ENCODE data around the gene ENO1. TPM values are rescaled to one million over a fixed set of nuclear protein-coding genes. Genes with fewer than 3 reads are reported as not detected.

ENO1 gene
- total RNA-seq, 1 donor: 1,591 TPM

- Histone ChIP-seq H3K36me3 (ENCODE audit: insufficient read depth, low read length) (peaks cover 24% of the 10 kb centered on the region), H3K9me3 (ENCODE audit: low read depth, low read length) (no peaks in the 10 kb centered on the region), H4K20me1 (ENCODE audit: insufficient read depth, low read length) (peaks cover 30% of the 10 kb centered on the region), H3K27ac (ENCODE audit: low read depth, low read length) (peak overlapping the region; percentile 87), H3K27me3 (ENCODE audit: insufficient read depth, low read length) (no peaks in the 10 kb centered on the region), H3K4me1 (ENCODE audit: insufficient read depth, low read length) (peaks cover 41% of the 10 kb centered on the region), H3K79me2 (ENCODE audit: insufficient read depth, low read length) (peaks cover 39% of the 10 kb centered on the region), H3K4me2 (ENCODE audit: insufficient read depth, low read length) (peak overlapping the region; percentile 88), H3K4me3 (ENCODE audit: insufficient read depth, low read length) (peak overlapping the region; percentile 95), H2AFZ (ENCODE audit: low read length) (peak overlapping the region; percentile 36)
- peak; percentile 22 for TF ChIP-seq CTCF (IDR thresholded peaks at IDR 0.05; ENCODE audit: extremely low read depth, low read depth, low read length)
- DNase-seq (ENCODE audit: insufficient read length, low spot score, missing footprints): no peak
These were observed 1.0 kb upstream of the ENO1 start for GRCh38 chr1:8879464-8879921.

GRCh38 chr1:8878698-8879463 lies 395 bp upstream of the ENO1 start:
- Histone ChIP-seq H3K4me3 (ENCODE audit: insufficient read depth, low read length) (peak overlapping the region; percentile 95), H3K36me3 (ENCODE audit: insufficient read depth, low read length) (peaks cover 31% of the 10 kb centered on the region), H4K20me1 (ENCODE audit: insufficient read depth, low read length) (peaks cover 34% of the 10 kb centered on the region), H3K4me1 (ENCODE audit: insufficient read depth, low read length) (peaks cover 47% of the 10 kb centered on the region), H2AFZ (ENCODE audit: low read length) (peak overlapping the region; percentile 64), H3K27me3 (ENCODE audit: insufficient read depth, low read length) (no peaks in the 10 kb centered on the region), H3K4me2 (ENCODE audit: insufficient read depth, low read length) (peak overlapping the region; percentile 88), H3K79me2 (ENCODE audit: insufficient read depth, low read length) (peaks cover 39% of the 10 kb centered on the region), H3K27ac (ENCODE audit: low read depth, low read length) (peak overlapping the region; percentile 87), H3K9me3 (ENCODE audit: low read depth, low read length) (no peaks in the 10 kb centered on the region)
- peak; percentile 98 for DNase-seq (ENCODE audit: insufficient read length, low spot score, missing footprints)
- TF ChIP-seq CTCF (IDR thresholded peaks at IDR 0.05; ENCODE audit: extremely low read depth, low read depth, low read length): no peak

- TF ChIP-seq CTCF (IDR thresholded peaks at IDR 0.05; ENCODE audit: extremely low read depth, low read depth, low read length): no peak
- Histone ChIP-seq H4K20me1 (ENCODE audit: insufficient read depth, low read length) (peaks cover 59% of the 10 kb centered on the region), H3K4me2 (ENCODE audit: insufficient read depth, low read length) (peak overlapping the region; percentile 88), H3K4me1 (ENCODE audit: insufficient read depth, low read length) (peaks cover 69% of the 10 kb centered on the region), H3K36me3 (ENCODE audit: insufficient read depth, low read length) (peaks cover 56% of the 10 kb centered on the region), H3K27ac (ENCODE audit: low read depth, low read length) (peak overlapping the region; percentile 87), H2AFZ (ENCODE audit: low read length) (no peak overlapping the region), H3K79me2 (ENCODE audit: insufficient read depth, low read length) (peaks cover 61% of the 10 kb centered on the region), H3K4me3 (ENCODE audit: insufficient read depth, low read length) (peak overlapping the region; percentile 95), H3K27me3 (ENCODE audit: insufficient read depth, low read length) (no peaks in the 10 kb centered on the region), H3K9me3 (ENCODE audit: low read depth, low read length) (no peaks in the 10 kb centered on the region)
- no peak for DNase-seq (ENCODE audit: insufficient read length, low spot score, missing footprints)
These were observed 2.4 kb downstream of the ENO1 start for GRCh38 chr1:8876087-8876486.

GRCh38 chr1:8875216-8875861 lies 3.1 kb downstream of the ENO1 start:
- no peak for TF ChIP-seq CTCF (IDR thresholded peaks at IDR 0.05; ENCODE audit: extremely low read depth, low read depth, low read length)
- H3K9me3 ChIP-seq (ENCODE audit: low read depth, low read length): no peaks in the 10 kb centered on the region
- peaks cover 67% of the 10 kb centered on the region for H4K20me1 ChIP-seq (ENCODE audit: insufficient read depth, low read length)
- H3K79me2 ChIP-seq (ENCODE audit: insufficient read depth, low read length): peaks cover 69% of the 10 kb centered on the region
- peak overlapping the region; percentile 95 for H3K4me3 ChIP-seq (ENCODE audit: insufficient read depth, low read length)
- DNase-seq (ENCODE audit: insufficient read length, low spot score, missing footprints): no peak
- no peak overlapping the region for H2AFZ ChIP-seq (ENCODE audit: low read length)
- peaks cover 63% of the 10 kb centered on the region for H3K36me3 ChIP-seq (ENCODE audit: insufficient read depth, low read length)
- H3K4me2 ChIP-seq (ENCODE audit: insufficient read depth, low read length): peak overlapping the region; percentile 88
- H3K27ac ChIP-seq (ENCODE audit: low read depth, low read length): peak overlapping the region; percentile 87
- H3K27me3 ChIP-seq (ENCODE audit: insufficient read depth, low read length): no peaks in the 10 kb centered on the region
- peaks cover 71% of the 10 kb centered on the region for H3K4me1 ChIP-seq (ENCODE audit: insufficient read depth, low read length)

Data from osteoblast (primary cell).